Panc1 (cell line): ENCODE results near the gene JSRP1. TPM values are rescaled to one million over a fixed set of nuclear protein-coding genes. Genes with fewer than 3 reads are reported as not detected.

Source experiments
- ATAC-seq: fragments of 200-7000 bp; cut with Tn5 transposase; 2 replicates; pipeline ENCODE4 v1.9.1; 2020; ENCODE audit warnings: mild to moderate bottlenecking, moderate library complexity
- BruUV-seq: library from RNA; stranded (reverse); fragments of 400-500 nt; replicated peaks from 2 replicates; lab custom pipeline; 2021; lab: Mats Ljungman, UMichigan
- CTCF ChIA-PET: fragments of 300-600 bp; sonication (Branson Sonifier 250); formaldehyde crosslinking; loops from one replicate; lab custom pipeline; 2022; ENCODE audit warnings: antibody characterized with exemption; lab: Charles Lee
- POLR2A ChIA-PET: fragments of 300-600 bp; sonication (Branson Sonifier 250); formaldehyde crosslinking; loops from one replicate; lab custom pipeline; 2022; ENCODE audit warnings: antibody characterized with exemption; lab: Charles Lee
- DNase-seq: peaks from one replicate; pipeline ENCODE4 v3.0.0-alpha.2; 2010; ENCODE audit warnings: low read depth, low spot score
- H3K27ac ChIP-seq: 2 replicates; pipeline ENCODE4 v1.5.1; 2011; ENCODE audit warnings: mild to moderate bottlenecking, low read length, inconsistent platforms
- H3K27me3 ChIP-seq: fragments of 200-500 bp; sonication (Bioruptor generic); 2 replicates; pipeline ENCODE4 v1.6.0; 2014; ENCODE audit warnings: low read length, inconsistent platforms; ENCODE audit not compliant: control insufficient read depth, insufficient read depth
- H3K36me3 ChIP-seq: fragments of 200-500 bp; sonication (Bioruptor generic); 2 replicates; pipeline ENCODE4 v1.5.1; 2014; ENCODE audit warnings: inconsistent platforms, mild to moderate bottlenecking, low read length, moderate library complexity; ENCODE audit not compliant: control insufficient read depth, insufficient read depth
- H3K4me1 ChIP-seq: 2 replicates; pipeline ENCODE4 v1.5.1; 2011; ENCODE audit warnings: inconsistent platforms, mild to moderate bottlenecking, low read length, moderate library complexity; ENCODE audit not compliant: control insufficient read depth, insufficient read depth
- H3K4me3 ChIP-seq, 2 experiments: 2 replicates each; pipeline ENCODE4 v1.5.1; 2011 to 2012; ENCODE audit warnings: low read depth in 2 of 2, low read length in 2 of 2, mild to moderate bottlenecking in 2 of 2, inconsistent platforms in 1 of 2, moderate library complexity in 1 of 2
- H3K9me3 ChIP-seq: fragments of 200-500 bp; sonication (Bioruptor generic); 2 replicates; pipeline ENCODE4 v1.5.1; 2014; ENCODE audit warnings: low read depth, mild to moderate bottlenecking, inconsistent platforms, low read length, moderate library complexity; ENCODE audit not compliant: control insufficient read depth, insufficient read depth
- POLR2AphosphoS5 ChIP-seq: IDR thresholded peaks from 2 replicates; pipeline ENCODE4 v1.6.1; 2012; ENCODE audit warnings: mild to moderate bottlenecking, low read depth, low read length, moderate library complexity
- REST ChIP-seq, 2 experiments: IDR thresholded peaks; 2 replicates each; pipeline ENCODE4 v1.6.1; 2011 to 2012; ENCODE audit warnings: low read depth in 2 of 2, control low read depth in 1 of 2, low read length in 1 of 2, mild to moderate bottlenecking in 1 of 2, moderate library complexity in 1 of 2; ENCODE audit not compliant: insufficient read depth in 1 of 2
- SIN3A ChIP-seq: IDR thresholded peaks from 2 replicates; pipeline ENCODE4 v1.6.1; 2012; ENCODE audit warnings: low read depth, mild to moderate bottlenecking, low read length, moderate library complexity, borderline replicate concordance; ENCODE audit not compliant: insufficient read depth
- TCF7L2 ChIP-seq: IDR thresholded peaks from 2 replicates; pipeline ENCODE4 v1.6.1; 2011; ENCODE audit warnings: mild to moderate bottlenecking, low read depth, low read length, inconsistent platforms
- in situ Hi-C: cut with HindIII; loops from 2 replicates; pipeline ENCODE4 v1.10.0; 2016; ENCODE audit warnings: low sequenced_read_pairs, low pct_unique_long_range_greater_than_20kb
- intact Hi-C: fragments of 100-400 bp; cut with micrococcal nuclease; formaldehyde crosslinking; loops from one replicate; pipeline ENCODE4 v1.10.0; 2022; ENCODE audit not compliant: unreplicated experiment
- total RNA-seq: library from RNA; stranded (reverse); gene quantifications from one replicate; pipeline ENCODE4 v1.2.1, GENCODE V29; 2021; ENCODE audit not compliant: unreplicated experiment
- TF ChIP-seq, protein P1 (sequence below): fragments of 450-650 bp; IDR thresholded peaks from 2 replicates; pipeline ENCODE4 v1.5.1; 2017; ENCODE audit warnings: mild to moderate bottlenecking

JSRP1 gene
- total RNA-seq, 1 experiment from 2014 or later: 0.51 TPM

- intact Hi-C loops (no loop called here), in situ Hi-C loops (no loop called here)
- TF ChIP-seq POLR2AphosphoS5 (no peak), SIN3A (no peak)
- TF ChIP-seq, protein P1, sequence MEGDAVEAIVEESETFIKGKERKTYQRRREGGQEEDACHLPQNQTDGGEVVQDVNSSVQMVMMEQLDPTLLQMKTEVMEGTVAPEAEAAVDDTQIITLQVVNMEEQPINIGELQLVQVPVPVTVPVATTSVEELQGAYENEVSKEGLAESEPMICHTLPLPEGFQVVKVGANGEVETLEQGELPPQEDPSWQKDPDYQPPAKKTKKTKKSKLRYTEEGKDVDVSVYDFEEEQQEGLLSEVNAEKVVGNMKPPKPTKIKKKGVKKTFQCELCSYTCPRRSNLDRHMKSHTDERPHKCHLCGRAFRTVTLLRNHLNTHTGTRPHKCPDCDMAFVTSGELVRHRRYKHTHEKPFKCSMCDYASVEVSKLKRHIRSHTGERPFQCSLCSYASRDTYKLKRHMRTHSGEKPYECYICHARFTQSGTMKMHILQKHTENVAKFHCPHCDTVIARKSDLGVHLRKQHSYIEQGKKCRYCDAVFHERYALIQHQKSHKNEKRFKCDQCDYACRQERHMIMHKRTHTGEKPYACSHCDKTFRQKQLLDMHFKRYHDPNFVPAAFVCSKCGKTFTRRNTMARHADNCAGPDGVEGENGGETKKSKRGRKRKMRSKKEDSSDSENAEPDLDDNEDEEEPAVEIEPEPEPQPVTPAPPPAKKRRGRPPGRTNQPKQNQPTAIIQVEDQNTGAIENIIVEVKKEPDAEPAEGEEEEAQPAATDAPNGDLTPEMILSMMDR: no peak
- Histone ChIP-seq H3K9me3 (no peaks in the 10 kb centered on the region), H3K27me3 (no peaks in the 10 kb centered on the region), H3K27ac (no peak overlapping the region), H3K4me3 (no peak overlapping the region), H3K36me3 (no peaks in the 10 kb centered on the region), H3K4me1 (0 out of 2 replicates have a peak, but pooled peaks cover 3% of the 10 kb centered on the region)
- no peak for DNase-seq
- ChIA-PET CTCF (no interaction called here), POLR2A (no interaction called here)
- no peak for ATAC-seq
- no TSS peak for BruUV-seq
Observed at GRCh38 chr19:2223959-2224358, 32.3 kb downstream of the JSRP1 start.

- CTCF ChIA-PET: no interaction called here
- intact Hi-C loops: no loop called here
- in situ Hi-C loops: no loop called here
- Histone ChIP-seq H3K4me1 (0 out of 2 replicates have a peak, but pooled peaks cover 3% of the 10 kb centered on the region), H3K4me3 (no peak overlapping the region), H3K9me3 (no peaks in the 10 kb centered on the region), H3K27ac (no peak overlapping the region), H3K27me3 (no peaks in the 10 kb centered on the region), H3K36me3 (no peaks in the 10 kb centered on the region)
- TF ChIP-seq REST (IDR thresholded peaks at IDR 0.05; ENCODE audit: insufficient read depth in 1 of 2, low read depth in 2 of 2, low read length in 1 of 2) (no peak), POLR2AphosphoS5 (no peak), SIN3A (no peak), TCF7L2 (no peak)
- TF ChIP-seq, protein P1: no peak
- no TSS peak for BruUV-seq
- ATAC-seq: no peak
- POLR2A ChIA-PET: no interaction called here
- DNase-seq: no peak
Observed at GRCh38 chr19:2223391-2223790, 32.8 kb downstream of the JSRP1 start.
